ENCODE results near the gene RYK.

- TF ChIP-seq CTCF (conservative IDR thresholded peaks at IDR 0.05; ENCODE audit: low read length) (no peak), EZH2phosphoT487 (IDR thresholded peaks at IDR 0.05; ENCODE audit: borderline replicate concordance) (no peak)
These were observed 103.2 kb downstream of the RYK start for GRCh38 chr3:134147411-134147810.

Data from Loucy (cell line).